Endothelial cell of umbilical vein (primary cell): Measurements from ENCODE around the gene HKDC1. TPM values are rescaled to one million over a fixed set of nuclear protein-coding genes. Genes with fewer than 3 reads are reported as not detected.

ENCODE experiments used
- BruUV-seq: library from RNA; stranded (reverse); fragments of 400-500 nt; replicated peaks from 2 replicates; lab custom pipeline; 2021; lab: Mats Ljungman, UMichigan
- CTCF ChIA-PET: fragments of 300-600, 350-600 bp; sonication (Branson Sonifier 250); formaldehyde crosslinking; loops from one replicate; lab custom pipeline; 2021; ENCODE audit warnings: antibody characterized with exemption, inconsistent platforms; lab: Charles Lee
- POLR2A ChIA-PET: fragments of 300-600, 350-600 bp; sonication (Branson Sonifier 250); formaldehyde crosslinking; loops from one replicate; lab custom pipeline; 2021; ENCODE audit warnings: antibody characterized with exemption, inconsistent platforms; lab: Charles Lee
- DNase-seq: peaks from one replicate; pipeline ENCODE4 v3.0.0-alpha.2; 2011; ENCODE audit warnings: low read depth, low spot score
- FAIRE-seq: peaks from 2 replicates; lab custom pipeline; 2011; peaks lifted over from hg19 to GRCh38; lab: Jason Lieb, UNC
- H2AFZ ChIP-seq: 2 replicates; pipeline ENCODE4 v1.6.0; 2012; ENCODE audit warnings: low read depth, low read length, control low read depth, inconsistent platforms
- H3K27ac ChIP-seq: 2 replicates; pipeline ENCODE4 v1.5.1; 2011; ENCODE audit warnings: low read depth, mild to moderate bottlenecking, control low read depth, low read length, moderate library complexity; ENCODE audit not compliant: insufficient read depth
- H3K27me3 ChIP-seq, 2 experiments: 2 replicates each; pipeline versions ENCODE4 v1.6.0 to v1.6.1; 2011; ENCODE audit warnings: low read length in 2 of 2, mixed read lengths in 1 of 2; ENCODE audit not compliant: control insufficient read depth in 2 of 2, insufficient read depth in 2 of 2
- H3K36me3 ChIP-seq, 2 experiments: 2 replicates in 1 of 2; 3 replicates in 1 of 2; pipeline ENCODE4 v1.5.1; 2011; ENCODE audit warnings: low read length in 2 of 2, mild to moderate bottlenecking in 1 of 2, moderate library complexity in 1 of 2; ENCODE audit not compliant: control insufficient read depth in 2 of 2, insufficient read depth in 2 of 2; ENCODE audit errors: extremely low read depth in 1 of 2
- H3K4me1 ChIP-seq: 3 replicates; pipeline ENCODE4 v1.5.1; 2011; ENCODE audit warnings: mild to moderate bottlenecking, low read length; ENCODE audit not compliant: control insufficient read depth, insufficient read depth; ENCODE audit errors: extremely low read depth
- H3K4me2 ChIP-seq: 2 replicates; pipeline ENCODE4 v1.6.1; 2011; ENCODE audit warnings: low read length, control low read depth, mixed read lengths; ENCODE audit not compliant: insufficient read depth
- H3K4me3 ChIP-seq, 3 experiments: fragments of 200-600 bp in 1 of 3; sonication (generic), shearing (Covaris generic) in 1 of 3; replicated peaks in 1 of 3; 2 replicates each; pipeline ENCODE4 v1.5.1; 2011 to 2016; ENCODE audit warnings: control low read depth in 3 of 3, low read length in 3 of 3, mild to moderate bottlenecking in 2 of 3, inconsistent platforms in 1 of 3, low read depth in 1 of 3, moderate library complexity in 1 of 3; ENCODE audit not compliant: insufficient read depth in 1 of 3
- H3K79me2 ChIP-seq: 2 replicates; pipeline ENCODE4 v1.6.0; 2012; ENCODE audit warnings: low read length, inconsistent platforms; ENCODE audit not compliant: control insufficient read depth, insufficient read depth
- H3K9ac ChIP-seq: replicated peaks from 2 replicates; pipeline ENCODE3; 2011; ENCODE audit warnings: low read length, control low read depth; ENCODE audit not compliant: insufficient read depth; ENCODE audit errors: extremely low read depth
- H3K9me1 ChIP-seq: replicated peaks from 3 replicates; pipeline ENCODE4 v1.6.0; 2011; ENCODE audit warnings: mild to moderate bottlenecking, low read length; ENCODE audit not compliant: control insufficient read depth, insufficient read depth; ENCODE audit errors: extremely low read depth
- H3K9me3 ChIP-seq: replicated peaks from 2 replicates; pipeline ENCODE4 v1.5.1; 2012; ENCODE audit warnings: low read length, inconsistent platforms; ENCODE audit not compliant: control insufficient read depth, insufficient read depth
- H4K20me1 ChIP-seq: replicated peaks from 2 replicates; pipeline ENCODE3; 2011; ENCODE audit warnings: mild to moderate bottlenecking, low read length; ENCODE audit not compliant: control insufficient read depth, insufficient read depth; ENCODE audit errors: extremely low read depth
- EZH2 ChIP-seq: IDR thresholded peaks from 2 replicates; pipeline ENCODE4 v1.6.1; 2012; ENCODE audit warnings: borderline replicate concordance, low read depth, mild to moderate bottlenecking, moderate library complexity, low read length, inconsistent platforms; ENCODE audit not compliant: severe bottlenecking
- FOS ChIP-seq: IDR thresholded peaks from 2 replicates; pipeline ENCODE4 v1.6.1; 2011; ENCODE audit warnings: mild to moderate bottlenecking, low read length, moderate library complexity, borderline replicate concordance; ENCODE audit not compliant: insufficient read depth
- GATA2 ChIP-seq: IDR thresholded peaks from 2 replicates; pipeline ENCODE4 v1.7.0; 2011; ENCODE audit warnings: low read depth, mild to moderate bottlenecking, moderate library complexity, mixed read lengths, low read length; ENCODE audit not compliant: insufficient read length, insufficient read depth
- JUN ChIP-seq: IDR thresholded peaks from 2 replicates; pipeline ENCODE4 v1.6.1; 2011; ENCODE audit warnings: borderline replicate concordance, low read depth; ENCODE audit not compliant: insufficient read length, insufficient read depth
- MYC ChIP-seq: IDR thresholded peaks from one replicate; pipeline ENCODE4 v1.6.1; 2011; ENCODE audit warnings: mild to moderate bottlenecking, low read depth, low read length
- POLR2A ChIP-seq: IDR thresholded peaks from 2 replicates; pipeline ENCODE4 v1.6.1; 2012; ENCODE audit warnings: low read depth, mild to moderate bottlenecking, control low read depth, low read length
- POLR2AphosphoS5 ChIP-seq: IDR thresholded peaks from 2 replicates; pipeline ENCODE4 v1.6.1; 2012; ENCODE audit warnings: low read depth, mild to moderate bottlenecking, control low read depth, low read length, moderate library complexity; ENCODE audit not compliant: insufficient read depth
- dilution Hi-C: fragments of 300-500 bp; cut with MboI; formaldehyde crosslinking; loops from one replicate; pipeline ENCODE4 v1.15.0; 2019; ENCODE audit warnings: low sequenced_read_pairs; ENCODE audit not compliant: extremely low pct_ligation_motif_present
- intact Hi-C: fragments of 100-400 bp; cut with micrococcal nuclease; formaldehyde crosslinking; loops from one replicate; pipeline ENCODE4 v1.10.0; 2022
- polyA plus RNA-seq, 4 experiments: library from polyadenylated mRNA; depleted of rRNA in 3 of 4; stranded (reverse) in 3 of 4; unstranded in 1 of 4; fragments of >200 nt; gene quantifications; 2 replicates each; pipeline versions ENCODE4 v1.2.1 to v1.2.3, GENCODE V29; 2011 to 2012; ENCODE audit warnings: missing spikeins in 1 of 4
- total RNA-seq: library from RNA; stranded (reverse); gene quantifications from 2 replicates; pipeline ENCODE4 v1.2.3, GENCODE V29; 2021
- TF ChIP-seq, protein P1 (sequence below): IDR thresholded peaks from 2 replicates; pipeline ENCODE4 v1.6.1; 2011; ENCODE audit not compliant: insufficient read depth, insufficient read length
- TF ChIP-seq, protein P2 (sequence below), 2 donors: IDR thresholded peaks; 1 replicate in 1 of 2; 2 replicates in 1 of 2; pipeline ENCODE4 v1.5.1; 2011; ENCODE audit warnings: low read length in 2 of 2, mild to moderate bottlenecking in 2 of 2, moderate library complexity in 2 of 2, control low read depth in 1 of 2, inconsistent platforms in 1 of 2, low read depth in 1 of 2; ENCODE audit not compliant: insufficient read depth in 1 of 2; ENCODE audit errors: extremely low read depth in 1 of 2

The HKDC1 gene
- total and polyA plus RNA-seq, 2 donors (not counting 3 experiments of a cell fraction or from before 2014, with no cell fraction given) = not detected

DNA sequence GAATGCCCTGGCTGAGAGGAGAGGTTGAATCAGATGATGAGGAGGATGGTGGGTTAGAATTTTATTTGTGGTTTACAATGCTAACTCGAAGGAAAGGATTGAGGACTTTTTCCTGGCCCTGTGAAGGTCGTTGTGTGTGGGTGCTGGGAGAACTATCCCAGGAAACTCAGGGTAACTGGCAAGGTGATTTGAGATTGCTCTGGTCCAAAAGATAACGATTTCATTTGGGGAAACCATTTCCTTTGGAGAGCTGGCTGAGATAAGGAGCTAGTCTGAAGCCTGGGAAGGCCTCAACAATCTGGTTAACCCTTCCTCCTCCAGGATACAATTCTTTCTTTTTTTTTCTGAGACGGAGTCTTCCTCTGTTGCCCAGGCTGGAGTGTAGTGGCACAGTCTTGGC, 91.2 kb downstream of the HKDC1 start:
- FAIRE-seq (no peak), DNase-seq (peak; percentile 33)
- Histone ChIP-seq H3K79me2 (no peaks in the 10 kb centered on the region), H3K9me3 (no peaks in the 10 kb centered on the region), H3K4me3 (no peak overlapping the region), H3K27ac (no peak overlapping the region), H3K9me1 (no peaks in the 10 kb centered on the region), H2AFZ (peak overlapping the region; percentile 47), H4K20me1 (no peaks in the 10 kb centered on the region), H3K36me3 (no peaks in the 10 kb centered on the region), H3K9ac (no peak overlapping the region), H3K27me3 (no peaks in the 10 kb centered on the region), H3K4me2 (no peak overlapping the region), H3K4me1 (peaks cover 9% of the 10 kb centered on the region)
- ChIA-PET CTCF (interaction anchor here (1.0 to 1.3 kb wide), 2 partner anchors 11 to 32 kb away, joined by 3 read pairs; no protein-coding TSS in a partner anchor), POLR2A (no interaction called here)
- no peak for TF ChIP-seq JUN
- no peak for TF ChIP-seq EZH2
- TF ChIP-seq FOS = no peak
- TF ChIP-seq GATA2 = no peak
- no peak for TF ChIP-seq MYC
- TF ChIP-seq, protein P1, sequence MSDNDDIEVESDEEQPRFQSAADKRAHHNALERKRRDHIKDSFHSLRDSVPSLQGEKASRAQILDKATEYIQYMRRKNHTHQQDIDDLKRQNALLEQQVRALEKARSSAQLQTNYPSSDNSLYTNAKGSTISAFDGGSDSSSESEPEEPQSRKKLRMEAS = no peak
- dilution Hi-C loops (loop anchor here (10.0 kb wide), 1 partner anchor 53 kb away; no protein-coding TSS in a partner anchor), intact Hi-C loops (no loop called here)
- BruUV-seq = no TSS peak

DNA sequence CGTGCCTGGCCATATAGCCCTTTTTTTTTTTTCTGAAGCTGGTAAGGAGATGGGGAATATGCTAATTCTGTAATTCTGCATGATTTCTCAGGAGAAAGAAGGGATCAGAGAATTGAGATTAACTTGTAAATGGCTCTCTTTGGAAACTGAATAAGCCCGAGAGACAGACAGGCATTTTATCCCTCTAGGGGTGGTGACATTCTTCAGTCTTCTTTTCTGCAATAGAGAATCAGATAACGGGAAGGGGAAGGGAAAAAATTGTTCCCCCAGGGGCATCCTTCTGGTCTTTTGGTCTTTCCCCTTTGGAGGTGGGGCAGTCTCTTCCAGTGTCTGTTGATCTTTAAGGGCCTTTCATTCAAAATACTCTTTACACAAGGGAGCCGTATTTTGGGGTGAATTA, 92.4 kb downstream of the HKDC1 start:
- ChIA-PET CTCF (no interaction called here), POLR2A (no interaction called here)
- no peak overlapping the region for H3K9ac ChIP-seq
- no peak overlapping the region for H3K4me3 ChIP-seq
- TF ChIP-seq JUN (no peak), EZH2 (no peak), GATA2 (no peak), POLR2AphosphoS5 (no peak), FOS (no peak), POLR2A (no peak), MYC (no peak)
- TF ChIP-seq, protein P1 = no peak
- TF ChIP-seq, protein P2, sequence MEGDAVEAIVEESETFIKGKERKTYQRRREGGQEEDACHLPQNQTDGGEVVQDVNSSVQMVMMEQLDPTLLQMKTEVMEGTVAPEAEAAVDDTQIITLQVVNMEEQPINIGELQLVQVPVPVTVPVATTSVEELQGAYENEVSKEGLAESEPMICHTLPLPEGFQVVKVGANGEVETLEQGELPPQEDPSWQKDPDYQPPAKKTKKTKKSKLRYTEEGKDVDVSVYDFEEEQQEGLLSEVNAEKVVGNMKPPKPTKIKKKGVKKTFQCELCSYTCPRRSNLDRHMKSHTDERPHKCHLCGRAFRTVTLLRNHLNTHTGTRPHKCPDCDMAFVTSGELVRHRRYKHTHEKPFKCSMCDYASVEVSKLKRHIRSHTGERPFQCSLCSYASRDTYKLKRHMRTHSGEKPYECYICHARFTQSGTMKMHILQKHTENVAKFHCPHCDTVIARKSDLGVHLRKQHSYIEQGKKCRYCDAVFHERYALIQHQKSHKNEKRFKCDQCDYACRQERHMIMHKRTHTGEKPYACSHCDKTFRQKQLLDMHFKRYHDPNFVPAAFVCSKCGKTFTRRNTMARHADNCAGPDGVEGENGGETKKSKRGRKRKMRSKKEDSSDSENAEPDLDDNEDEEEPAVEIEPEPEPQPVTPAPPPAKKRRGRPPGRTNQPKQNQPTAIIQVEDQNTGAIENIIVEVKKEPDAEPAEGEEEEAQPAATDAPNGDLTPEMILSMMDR (IDR thresholded peaks at IDR 0.05; ENCODE audit: extremely low read depth in 1 of 2, insufficient read depth in 1 of 2, low read depth in 1 of 2, low read length in 2 of 2) = no peak
- no peaks in the 10 kb centered on the region for H4K20me1 ChIP-seq
- DNase-seq = no peak
- intact Hi-C loops (no loop called here), dilution Hi-C loops (loop anchor here (10.0 kb wide), 1 partner anchor 52 kb away; no protein-coding TSS in a partner anchor)
- H3K9me1 ChIP-seq = no peaks in the 10 kb centered on the region
- no peak overlapping the region for H2AFZ ChIP-seq
- no peaks in the 10 kb centered on the region for H3K79me2 ChIP-seq
- no peak overlapping the region for H3K27ac ChIP-seq
- H3K4me2 ChIP-seq = no peak overlapping the region
- BruUV-seq = no TSS peak
- no peaks in the 10 kb centered on the region for H3K36me3 ChIP-seq
- H3K9me3 ChIP-seq = no peaks in the 10 kb centered on the region
- FAIRE-seq = no peak
- H3K27me3 ChIP-seq = no peaks in the 10 kb centered on the region
- peaks cover 15% of the 10 kb centered on the region for H3K4me1 ChIP-seq
